KG1 (cell line): ENCODE measurements around the gene WFDC2.

Source experiments
- DNase-seq: peaks from one replicate; lab custom pipeline; 2025; lab: John Stamatoyannopoulos, UW

WFDC2 gene

GRCh38 chr20:45469336-45470261 is at the start of gene WFDC2:
Gene WFDC2 (plus strand): TSS chr20:45469753. CDS start chr20:45469782, 29 bp downstream.
- DNase-seq, result no peak

- DNase-seq, result no peak
Observed at GRCh38 chr20:45420125-45420524, 49.4 kb upstream of the WFDC2 start.

- DNase-seq, result no peak
Observed at GRCh38 chr20:45423700-45424099, 45.9 kb upstream of the WFDC2 start.

- DNase-seq, result no peak
Observed at GRCh38 chr20:45425561-45425960, 44.0 kb upstream of the WFDC2 start.

GRCh38 chr20:45426320-45427016 is 43.1 kb upstream of the WFDC2 start:
- DNase-seq, result no peak

GRCh38 chr20:45427236-45428149 is 42.1 kb upstream of the WFDC2 start:
- DNase-seq, result no peak

GRCh38 chr20:45429618-45430017 is 39.9 kb upstream of the WFDC2 start:
- DNase-seq, result no peak

- DNase-seq, result peak; percentile 48
Observed at GRCh38 chr20:45432294-45432693, 37.3 kb upstream of the WFDC2 start.

- no peak for DNase-seq
Observed at GRCh38 chr20:45433316-45433715, 36.2 kb upstream of the WFDC2 start.

- no peak for DNase-seq
Observed at GRCh38 chr20:45433976-45434375, 35.6 kb upstream of the WFDC2 start.

- DNase-seq, result peak; percentile 63
Observed at GRCh38 chr20:45436732-45437485, 32.6 kb upstream of the WFDC2 start.

- no peak for DNase-seq
Observed at GRCh38 chr20:45440424-45440823, 29.1 kb upstream of the WFDC2 start.

- no peak for DNase-seq
Observed at GRCh38 chr20:45440891-45441685, 28.5 kb upstream of the WFDC2 start.

- no peak for DNase-seq
Observed at GRCh38 chr20:45441746-45442145, 27.8 kb upstream of the WFDC2 start.

GRCh38 chr20:45444050-45444449 is 25.5 kb upstream of the WFDC2 start:
- DNase-seq, result no peak

GRCh38 chr20:45445805-45446562 is 23.6 kb upstream of the WFDC2 start:
- no peak for DNase-seq

GRCh38 chr20:45448270-45448669 is 21.3 kb upstream of the WFDC2 start:
- DNase-seq, result no peak

GRCh38 chr20:45449528-45449927 is 20.0 kb upstream of the WFDC2 start:
- DNase-seq, result no peak

GRCh38 chr20:45450097-45450818 is 19.3 kb upstream of the WFDC2 start:
- peak; percentile 56 for DNase-seq
